ENCODE results near the gene GFOD2.

DNA sequence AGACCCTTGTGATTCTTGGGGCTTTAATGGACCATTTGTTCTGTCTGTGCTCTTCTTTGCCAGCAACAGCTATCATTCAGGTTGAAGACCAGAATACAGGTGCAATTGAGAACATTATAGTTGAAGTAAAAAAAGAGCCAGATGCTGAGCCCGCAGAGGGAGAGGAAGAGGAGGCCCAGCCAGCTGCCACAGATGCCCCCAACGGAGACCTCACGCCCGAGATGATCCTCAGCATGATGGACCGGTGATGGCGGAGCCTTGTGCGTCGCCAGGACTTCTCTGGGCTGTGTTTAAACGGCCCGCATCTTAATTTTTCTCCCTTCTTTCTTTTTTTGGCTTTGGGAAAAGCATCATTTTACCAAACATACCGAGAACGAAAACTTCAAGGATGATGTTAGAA lies 81.5 kb downstream of the GFOD2 start:
- TF ChIP-seq GATA2 (IDR thresholded peaks at IDR 0.05; ENCODE audit: low read depth, low read length) (no peak), GATA3 (IDR thresholded peaks at IDR 0.05; ENCODE audit: low read depth, low read length) (no peak)
